Astrocyte (in vitro differentiated cells and primary cell): ENCODE measurements around the gene RANBP10. TPM values are rescaled to one million over a fixed set of nuclear protein-coding genes. Genes with fewer than 3 reads are reported as not detected.
"Not testable (repeated sequence)": the region's sequence is repeated elsewhere in the genome, so short reads cannot be mapped to it uniquely, and the experiment has no call there.

Experiments
- DNase-seq: peaks from one replicate; pipeline ENCODE4 v3.0.0-alpha.2; 2010; ENCODE audit warnings: low read depth
- FAIRE-seq: peaks from 2 replicates; lab custom pipeline; 2011; peaks lifted over from hg19 to GRCh38; lab: Jason Lieb, UNC
- H2AFZ ChIP-seq: 2 replicates; pipeline ENCODE4 v1.6.0; 2012; ENCODE audit warnings: low read depth, low read length, inconsistent platforms
- H3K27ac ChIP-seq: 2 replicates; pipeline ENCODE4 v1.5.1; 2011; ENCODE audit warnings: low read depth, low read length, inconsistent platforms
- H3K27me3 ChIP-seq: 2 replicates; pipeline ENCODE4 v1.6.0; 2011; ENCODE audit warnings: low read length, inconsistent platforms; ENCODE audit not compliant: insufficient read depth
- H3K36me3 ChIP-seq: 2 replicates; pipeline ENCODE4 v1.5.1; 2011; ENCODE audit warnings: low read length, inconsistent platforms; ENCODE audit not compliant: insufficient read depth
- H3K4me1 ChIP-seq: 2 replicates; pipeline ENCODE4 v1.5.1; 2011; ENCODE audit warnings: low read length, inconsistent platforms; ENCODE audit not compliant: insufficient read depth
- H3K4me2 ChIP-seq: 2 replicates; pipeline ENCODE4 v1.6.0; 2012; ENCODE audit warnings: low read length, inconsistent platforms
- H3K4me3 ChIP-seq: 2 replicates; pipeline ENCODE4 v1.5.1; 2011; ENCODE audit warnings: low read depth, mild to moderate bottlenecking, low read length, inconsistent platforms; ENCODE audit not compliant: insufficient read depth
- H3K79me2 ChIP-seq: 2 replicates; pipeline ENCODE4 v1.6.0; 2012; ENCODE audit warnings: mild to moderate bottlenecking, low read length, inconsistent platforms; ENCODE audit not compliant: insufficient read depth
- H3K9ac ChIP-seq: 2 replicates; pipeline ENCODE4 v1.6.0; 2012; ENCODE audit warnings: mild to moderate bottlenecking, low read length, inconsistent platforms
- H3K9me3 ChIP-seq: 2 replicates; pipeline ENCODE4 v1.5.1; 2012; ENCODE audit warnings: low read depth, mild to moderate bottlenecking, low read length, inconsistent platforms; ENCODE audit not compliant: insufficient read depth
- H4K20me1 ChIP-seq: 2 replicates; pipeline ENCODE4 v1.6.0; 2012; ENCODE audit warnings: low read length, inconsistent platforms; ENCODE audit not compliant: insufficient read depth
- H3K27ac Mint-ChIP-seq: one replicate; pipeline ENCODE4 v1.8.0; 2021; ENCODE audit warnings: mild to moderate bottlenecking, mixed read lengths; ENCODE audit not compliant: unreplicated experiment
- H3K27me3 Mint-ChIP-seq: one replicate; pipeline ENCODE4 v1.8.0; 2021; ENCODE audit warnings: low read depth, mixed read lengths; ENCODE audit not compliant: unreplicated experiment
- H3K36me3 Mint-ChIP-seq: one replicate; pipeline ENCODE4 v1.8.0; 2021; ENCODE audit warnings: low read depth, mixed read lengths; ENCODE audit not compliant: unreplicated experiment
- H3K4me1 Mint-ChIP-seq: one replicate; pipeline ENCODE4 v1.8.0; 2021; ENCODE audit warnings: low read depth, mixed read lengths; ENCODE audit not compliant: unreplicated experiment
- H3K4me3 Mint-ChIP-seq: one replicate; pipeline ENCODE4 v1.8.0; 2021; ENCODE audit warnings: mild to moderate bottlenecking, moderate library complexity, mixed read lengths; ENCODE audit not compliant: unreplicated experiment
- H3K9me3 Mint-ChIP-seq: one replicate; pipeline ENCODE4 v1.8.0; 2021; ENCODE audit warnings: mild to moderate bottlenecking, mixed read lengths; ENCODE audit not compliant: unreplicated experiment
- CTCF ChIP-seq: IDR thresholded peaks from 2 replicates; pipeline ENCODE4 v1.5.1; 2011; ENCODE audit warnings: low read depth, mild to moderate bottlenecking, inconsistent platforms, low read length, moderate library complexity; ENCODE audit not compliant: insufficient read depth
- EZH2 ChIP-seq: IDR thresholded peaks from 2 replicates; pipeline ENCODE4 v1.6.1; 2012; ENCODE audit warnings: mild to moderate bottlenecking, low read length, inconsistent platforms; ENCODE audit not compliant: insufficient read depth
- total RNA-seq: library from RNA; stranded (reverse); gene quantifications from 2 replicates; pipeline ENCODE4 v1.2.1, GENCODE V29; 2021

RANBP10 gene
- total RNA-seq, 1 donor from 2014 or later: 14.2 TPM

DNA sequence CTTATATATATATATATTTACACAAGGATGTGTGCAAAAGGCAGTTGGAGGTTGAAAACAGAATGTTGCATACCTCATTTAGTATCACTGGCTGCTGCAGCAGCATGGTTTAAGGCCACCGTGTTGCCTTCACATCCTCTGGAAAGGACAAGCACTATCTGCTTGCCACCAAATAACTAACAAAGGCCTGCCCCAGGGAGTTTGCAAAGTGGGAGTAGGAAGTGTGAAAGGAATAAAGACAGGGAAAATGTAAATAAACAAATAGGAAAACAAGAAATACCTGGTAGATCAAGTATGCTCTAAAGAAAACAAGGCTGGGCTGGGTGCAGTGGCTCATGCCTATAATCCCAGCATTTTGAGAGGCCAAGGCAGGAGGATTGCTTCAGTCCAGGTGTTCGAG is 53.7 kb downstream of the RANBP10 start:
- no peak overlapping the region for H3K27ac Mint-ChIP-seq
- no peak for TF ChIP-seq CTCF
- no peak for TF ChIP-seq EZH2
- no peaks in the 10 kb centered on the region for H3K4me1 Mint-ChIP-seq
- no peaks in the 10 kb centered on the region for H3K27me3 ChIP-seq
- H3K4me3 ChIP-seq: no peak overlapping the region
- no peak overlapping the region for H3K4me2 ChIP-seq
- no peak for FAIRE-seq
- H3K36me3 ChIP-seq: no peaks in the 10 kb centered on the region
- H3K79me2 ChIP-seq: peaks cover 6% of the 10 kb centered on the region
- H3K27me3 Mint-ChIP-seq: no peaks in the 10 kb centered on the region
- no peaks in the 10 kb centered on the region for H3K9me3 Mint-ChIP-seq
- H3K4me1 ChIP-seq: no peaks in the 10 kb centered on the region
- peaks cover 32% of the 10 kb centered on the region for H4K20me1 ChIP-seq
- no peak for DNase-seq
- peaks cover 9% of the 10 kb centered on the region for H3K36me3 Mint-ChIP-seq
- H3K9me3 ChIP-seq: no peaks in the 10 kb centered on the region
- H3K9ac ChIP-seq: no peak overlapping the region
- no peak overlapping the region for H3K27ac ChIP-seq
- H3K4me3 Mint-ChIP-seq: no peak overlapping the region
- H2AFZ ChIP-seq: no peak overlapping the region

GRCh38 chr16:67751331-67751730 is 55.0 kb downstream of the RANBP10 start:
- H3K79me2 ChIP-seq: not testable (repeated sequence)

GRCh38 chr16:67750466-67750865 is 55.9 kb downstream of the RANBP10 start:
- H3K79me2 ChIP-seq: no peaks in the 10 kb centered on the region
- H3K9me3 ChIP-seq: no peaks in the 10 kb centered on the region
- H3K36me3 ChIP-seq: no peaks in the 10 kb centered on the region
- H3K9me3 Mint-ChIP-seq: no peaks in the 10 kb centered on the region
- H3K27me3 ChIP-seq: no peaks in the 10 kb centered on the region
- FAIRE-seq (no peak), DNase-seq (no peak)
- H3K9ac ChIP-seq: no peak overlapping the region
- peaks cover 26% of the 10 kb centered on the region for H4K20me1 ChIP-seq
- H3K27ac Mint-ChIP-seq: no peak overlapping the region
- peaks cover 6% of the 10 kb centered on the region for H3K36me3 Mint-ChIP-seq
- H3K4me3 Mint-ChIP-seq: no peak overlapping the region
- no peak overlapping the region for H3K4me3 ChIP-seq
- no peak overlapping the region for H3K4me2 ChIP-seq
- H3K27ac ChIP-seq: no peak overlapping the region
- H3K4me1 ChIP-seq: no peaks in the 10 kb centered on the region
- no peak for TF ChIP-seq CTCF
- no peak for TF ChIP-seq EZH2
- no peaks in the 10 kb centered on the region for H3K27me3 Mint-ChIP-seq
- no peak overlapping the region for H2AFZ ChIP-seq
- H3K4me1 Mint-ChIP-seq: no peaks in the 10 kb centered on the region

More at GRCh38 chr16:67751331-67751730, 55.0 kb downstream of the RANBP10 start:
- DNase-seq, H3K27me3 ChIP-seq, H3K36me3 Mint-ChIP-seq, H3K4me3 ChIP-seq, H3K9ac ChIP-seq, H3K4me1 ChIP-seq, FAIRE-seq, H3K4me3 Mint-ChIP-seq, H2AFZ ChIP-seq, H3K9me3 Mint-ChIP-seq, H3K9me3 ChIP-seq, H3K27me3 Mint-ChIP-seq, H3K4me2 ChIP-seq, H3K27ac ChIP-seq, H3K27ac Mint-ChIP-seq, H3K4me1 Mint-ChIP-seq, H3K36me3 ChIP-seq: not testable (repeated sequence)
- H4K20me1 ChIP-seq: peaks cover 32% of the 10 kb centered on the region
